Transverse colon (tissue), 4 donors: ENCODE data around the gene DGKH. TPM values are rescaled to one million over a fixed set of nuclear protein-coding genes. Genes with fewer than 3 reads are reported as not detected.

ENCODE experiments used
- DNase-seq: peaks from one replicate; pipeline ENCODE4 v3.0.0-alpha.2; 2019
- H3K27ac ChIP-seq, 4 donors: fragments of 200-600 bp; sonication (generic); 2 replicates each; pipeline ENCODE4 v1.5.1; 2016 to 2018; ENCODE audit warnings: inconsistent platforms in 4 of 4
- H3K27me3 ChIP-seq: fragments of 200-600 bp; sonication (generic); 2 replicates; pipeline ENCODE4 v1.5.1; 2017; ENCODE audit warnings: inconsistent platforms
- H3K36me3 ChIP-seq, 4 donors: fragments of 200-600 bp; sonication (generic); 2 replicates each; pipeline ENCODE4 v1.5.1; 2017 to 2019; ENCODE audit warnings: inconsistent platforms in 4 of 4
- H3K4me1 ChIP-seq, 4 donors: fragments of 200-600 bp; sonication (generic); 2 replicates each; pipeline ENCODE4 v1.5.1; 2017 to 2020; ENCODE audit warnings: inconsistent platforms in 4 of 4
- H3K4me3 ChIP-seq, 4 donors: fragments of 200-600 bp; sonication (generic); 1 replicate in 1 of 4; 2 replicates in 3 of 4; pipeline versions ENCODE4 v1.5.1 to v1.6.1; 2017 to 2019; ENCODE audit warnings: inconsistent platforms in 4 of 4
- H3K9me3 ChIP-seq, 2 donors: fragments of 200-600 bp; sonication (generic); 2 replicates each; pipeline ENCODE4 v1.5.1; 2017 to 2019; ENCODE audit warnings: inconsistent platforms in 2 of 2
- CTCF ChIP-seq, 5 experiments: fragments of 200-600 bp in 3 of 5; fragments of 450-650 bp in 2 of 5; sonication (generic) in 3 of 5; IDR thresholded peaks; 1 replicate in 2 of 5; 2 replicates in 3 of 5; pipeline ENCODE4 v1.5.1; 2016 to 2017; ENCODE audit warnings: antibody characterized with exemption in 5 of 5, inconsistent platforms in 3 of 5, mild to moderate bottlenecking in 2 of 5, moderate library complexity in 1 of 5
- EP300 ChIP-seq: sonication (generic); formaldehyde crosslinking; IDR thresholded peaks from one replicate; pipeline ENCODE4 v1.6.1; 2017; ENCODE audit warnings: antibody characterized with exemption, low read depth
- POLR2A ChIP-seq: fragments of 450-650 bp; IDR thresholded peaks from one replicate; pipeline ENCODE4 v1.6.1; 2016; ENCODE audit warnings: antibody characterized with exemption, mild to moderate bottlenecking, moderate library complexity
- POLR2AphosphoS5 ChIP-seq, 3 donors: sonication (generic); formaldehyde crosslinking; IDR thresholded peaks; one replicate each; pipeline ENCODE4 v1.6.1; 2016; ENCODE audit warnings: antibody characterized with exemption in 3 of 3
- WGBS, 2 donors: methylation state at CpG; one replicate each; pipeline ENCODE4 v1.1.5; 2018; ENCODE audit warnings: low coverage in 1 of 2; 5-methylcytosine and 5-hydroxymethylcytosine counted together
- in situ Hi-C, 4 donors: fragments of 200-750 bp; cut with MboI; loops; one replicate each; pipeline versions ENCODE4 v1.15.0 to v1.15.1; 2017; ENCODE audit warnings: low sequenced_read_pairs in 3 of 4, low pct_ligation_motif_present in 1 of 4, low pct_unique_long_range_greater_than_20kb in 1 of 4
- intact Hi-C: fragments of 100-400 bp; cut with DNase I; formaldehyde crosslinking; loops from one replicate; pipeline ENCODE4 v1.15.1; 2023; ENCODE audit warnings: low total_unique reads
- total RNA-seq, 4 donors: library from RNA; depleted of rRNA; stranded (reverse); fragments of >200 nt; gene quantifications; one replicate each; pipeline ENCODE4 v1.1.0, GENCODE V29; 2016

Gene DGKH
- total RNA-seq, 4 donors from 2014 or later: 19.4 to 35.6 (median 25.0) TPM

- 85 to 95% methylated on average over 2 to 5 of the region's 5 CpGs for WGBS, 2 donors
Measured at GRCh38 chr13:42258747-42259146, 210.3 kb downstream of the DGKH start.

DNA sequence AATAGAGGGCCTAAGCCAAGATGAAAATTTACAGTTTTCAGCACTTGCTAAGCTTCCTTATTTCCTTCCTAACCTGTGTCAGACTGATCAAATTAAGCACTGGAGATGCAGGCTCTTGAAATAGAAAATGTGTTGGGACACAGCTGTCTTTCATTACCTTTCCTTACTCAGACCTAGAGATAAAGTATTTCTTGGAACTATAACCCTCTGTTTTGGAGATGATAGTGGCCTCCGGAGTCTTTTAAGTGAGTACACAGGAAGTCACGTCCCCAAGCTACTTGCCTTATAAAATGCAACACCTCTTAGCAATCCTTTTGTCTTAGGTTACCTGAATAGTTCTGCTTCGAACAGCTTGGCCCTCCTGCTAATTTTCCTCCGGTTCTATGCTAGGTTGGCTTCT, 211.1 kb downstream of the DGKH start:
- in situ Hi-C loops: no loop called here
- intact Hi-C loops: no loop called here
- no peaks in the 10 kb centered on the region for H3K27me3 ChIP-seq
- no peak overlapping the region for H3K4me3 ChIP-seq
- no peak overlapping the region for H3K27ac ChIP-seq
- no peaks in the 10 kb centered on the region for H3K9me3 ChIP-seq
- WGBS, 2 donors: 85 to 89% methylated on average over 4 of the region's 4 CpGs
- no peaks in the 10 kb centered on the region for H3K36me3 ChIP-seq
- H3K4me1 ChIP-seq: no peaks in the 10 kb centered on the region
- no peak for TF ChIP-seq EP300
- TF ChIP-seq POLR2AphosphoS5 (IDR thresholded peaks at IDR 0.05): no peak
- TF ChIP-seq POLR2A: no peak
- TF ChIP-seq CTCF (IDR thresholded peaks at IDR 0.05): no peak
- no peak for DNase-seq

More at GRCh38 chr13:42258747-42259146, 210.3 kb downstream of the DGKH start:
- no peaks in the 10 kb centered on the region for H3K36me3 ChIP-seq
- H3K27ac ChIP-seq: no peak overlapping the region
- H3K4me1 ChIP-seq: no peaks in the 10 kb centered on the region
- TF ChIP-seq CTCF (IDR thresholded peaks at IDR 0.05) (no peak), POLR2AphosphoS5 (IDR thresholded peaks at IDR 0.05) (no peak), EP300 (no peak), POLR2A (no peak)
- in situ Hi-C loops: no loop called here
- no peak overlapping the region for H3K4me3 ChIP-seq
- H3K27me3 ChIP-seq: no peaks in the 10 kb centered on the region
- no peak for DNase-seq
- intact Hi-C loops: no loop called here
- no peaks in the 10 kb centered on the region for H3K9me3 ChIP-seq

- H3K4me1 ChIP-seq: no peaks in the 10 kb centered on the region
- WGBS, 2 donors: 79 to 94% methylated on average over 7 to 8 of the region's 8 CpGs
- in situ Hi-C loops: no loop called here
- DNase-seq: no peak
- H3K4me3 ChIP-seq: no peak overlapping the region
- no peaks in the 10 kb centered on the region for H3K36me3 ChIP-seq
- intact Hi-C loops: no loop called here
- H3K9me3 ChIP-seq: no peaks in the 10 kb centered on the region
- TF ChIP-seq EP300 (no peak), POLR2A (no peak), POLR2AphosphoS5 (IDR thresholded peaks at IDR 0.05) (no peak), CTCF (IDR thresholded peaks at IDR 0.05) (no peak)
- no peaks in the 10 kb centered on the region for H3K27me3 ChIP-seq
- H3K27ac ChIP-seq: no peak overlapping the region
Measured at GRCh38 chr13:42260903-42261654, 212.6 kb downstream of the DGKH start.

- no peak for DNase-seq
- intact Hi-C loops: no loop called here
Measured at GRCh38 chr13:42266473-42266872, 218.0 kb downstream of the DGKH start.

More at GRCh38 chr13:42266473-42266872, 218.0 kb downstream of the DGKH start:
- H3K36me3 ChIP-seq: no peaks in the 10 kb centered on the region
- TF ChIP-seq POLR2AphosphoS5 (IDR thresholded peaks at IDR 0.05) (no peak), CTCF (IDR thresholded peaks at IDR 0.05) (no peak)
- no peaks in the 10 kb centered on the region for H3K27me3 ChIP-seq
- peaks cover 0 to 8% (median 0%) of the 10 kb centered on the region in 4 donors for H3K4me1 ChIP-seq
- no peak overlapping the region for H3K4me3 ChIP-seq
- WGBS, 2 donors: 61 to 79% methylated on average over 2 to 3 of the region's 3 CpGs
- H3K27ac ChIP-seq: no peak overlapping the region
- no peaks in the 10 kb centered on the region for H3K9me3 ChIP-seq
- in situ Hi-C loops: no loop called here
